Stimulated activated CD8-positive, alpha-beta memory T cell treated with anti-CD3 and anti-CD28 coated beads, Interleukin-12 subunit alpha, Interleukin-12 subunit beta, amount 100 ng/mL, for 4 hours (primary cell): ENCODE measurements around the gene CEP70.
"Not testable (repeated sequence)": the region's sequence is repeated elsewhere in the genome, so short reads cannot be mapped to it uniquely, and the experiment has no call there.

ENCODE experiments used
- DNase-seq: peaks from one replicate; pipeline ENCODE4 v3.0.0-alpha.2; 2020; ENCODE audit warnings: low read depth

The CEP70 gene

DNA sequence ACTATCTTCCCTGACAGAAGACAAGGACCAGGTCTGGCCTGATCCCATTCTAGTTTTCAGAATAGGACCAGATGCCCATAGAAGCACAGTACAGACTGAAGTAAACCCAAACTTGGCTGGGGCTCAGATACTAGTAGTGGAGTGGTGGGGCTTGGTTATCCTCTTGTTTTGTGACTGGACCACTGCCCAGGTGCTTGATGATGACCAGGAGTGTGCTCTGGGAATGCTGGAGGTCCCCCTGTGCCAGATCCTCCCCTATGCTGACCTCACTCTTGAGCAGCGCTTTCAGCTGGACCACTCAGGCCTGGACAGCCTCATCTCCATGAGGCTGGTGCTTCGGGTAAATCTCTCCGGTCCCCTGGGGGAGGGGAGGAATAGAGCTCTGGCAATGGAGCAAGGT is 123.4 kb downstream of the CEP70 start:
- DNase-seq, result no peak

DNA sequence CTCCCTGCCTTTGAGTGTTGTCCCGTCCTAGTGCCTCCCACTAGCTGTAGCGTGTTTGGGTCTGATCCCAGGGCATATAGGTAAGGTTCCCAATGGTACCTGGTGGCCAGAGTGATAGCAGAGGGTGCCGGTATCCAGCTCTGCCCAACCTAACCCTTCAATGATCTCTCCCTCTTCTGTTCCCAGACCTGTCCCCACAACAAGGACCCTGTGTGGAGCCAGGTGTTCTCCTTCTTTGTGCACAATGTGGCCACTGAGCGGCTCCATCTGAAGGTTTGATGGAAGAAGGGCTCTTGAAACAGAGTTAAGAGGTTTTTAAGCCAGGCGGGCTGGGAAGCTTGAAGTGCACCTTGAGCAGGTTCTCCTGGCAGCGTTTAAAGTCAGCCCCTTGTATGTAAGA is 124.2 kb downstream of the CEP70 start:
- no peak for DNase-seq

DNA sequence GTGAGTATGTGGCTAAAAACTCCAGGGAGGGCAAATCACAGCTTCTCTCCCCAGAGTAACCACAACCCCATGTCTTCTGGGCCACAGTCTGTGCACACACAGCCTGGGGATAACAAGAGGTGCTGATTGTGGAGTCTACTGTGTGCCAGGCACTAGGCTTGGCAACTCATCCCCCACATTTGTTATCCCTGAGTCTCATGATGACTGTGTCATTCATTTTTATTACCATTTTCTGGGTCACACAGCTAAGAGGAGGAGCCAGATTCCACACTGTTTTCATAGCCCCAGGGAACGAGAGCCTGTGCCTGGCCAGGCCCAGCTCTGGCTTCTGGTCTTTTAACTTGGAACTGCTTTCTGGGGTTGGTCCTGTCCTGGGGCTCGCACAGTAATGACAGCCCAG is 125.2 kb downstream of the CEP70 start:
- no peak for DNase-seq

DNA sequence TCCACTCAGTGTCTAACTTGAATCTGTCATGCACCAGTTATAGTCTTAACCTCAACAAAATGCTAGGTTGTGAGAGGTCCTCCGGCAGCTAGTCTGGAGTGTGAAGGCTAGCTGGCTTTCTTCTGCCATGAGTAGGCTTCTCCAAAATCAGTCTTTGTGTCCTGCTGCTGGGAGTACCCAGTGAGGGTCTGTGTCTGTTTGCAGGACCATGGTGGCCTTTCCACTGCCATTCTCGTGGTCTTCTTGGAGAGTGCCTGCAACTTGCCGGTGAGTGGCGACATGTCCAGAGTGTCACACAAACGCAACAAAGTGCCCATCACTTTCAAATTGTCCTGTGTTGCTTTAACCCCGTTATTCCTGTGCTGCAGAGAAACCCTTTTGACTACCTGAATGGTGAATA is 125.6 kb downstream of the CEP70 start:
- DNase-seq, result no peak

DNA sequence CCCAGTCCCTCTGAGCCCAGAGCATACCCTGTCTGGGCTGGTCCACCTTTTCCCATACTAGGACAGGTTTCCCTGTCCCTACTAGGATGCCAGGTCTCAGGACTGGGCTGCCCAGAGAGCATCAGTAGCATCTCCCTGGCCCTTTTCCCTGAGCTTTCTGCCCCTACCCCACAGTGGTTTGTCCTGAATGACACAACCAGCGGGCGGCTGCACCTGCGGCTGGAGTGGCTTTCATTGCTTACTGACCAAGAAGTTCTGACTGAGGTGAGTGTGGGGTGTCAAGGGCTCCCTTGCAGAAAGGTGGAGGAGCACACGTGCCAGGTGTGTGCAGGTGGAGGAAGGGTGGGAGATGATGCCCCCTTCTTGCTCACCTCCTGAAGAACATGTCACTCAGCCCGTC is 126.1 kb downstream of the CEP70 start:
- no peak for DNase-seq

DNA sequence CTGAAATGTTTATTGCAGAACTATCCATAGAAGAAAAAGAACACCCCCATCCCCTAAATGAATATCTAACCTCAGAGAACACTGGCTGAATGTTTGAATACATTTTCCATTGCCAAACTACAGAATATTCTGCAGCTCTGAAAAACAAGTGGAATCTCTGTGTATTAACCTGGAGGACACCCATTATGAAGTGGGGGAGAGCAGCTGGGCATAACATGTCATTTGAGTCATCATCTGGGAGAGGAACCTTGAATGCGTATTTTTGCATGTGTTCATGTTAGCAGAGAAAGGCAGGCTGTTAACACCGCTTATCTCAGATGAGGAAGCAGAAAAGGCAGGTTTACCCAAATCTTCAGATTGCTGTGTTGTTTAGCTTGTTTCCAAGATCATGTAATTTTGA is 128.1 kb downstream of the CEP70 start:
- no peak for DNase-seq

DNA sequence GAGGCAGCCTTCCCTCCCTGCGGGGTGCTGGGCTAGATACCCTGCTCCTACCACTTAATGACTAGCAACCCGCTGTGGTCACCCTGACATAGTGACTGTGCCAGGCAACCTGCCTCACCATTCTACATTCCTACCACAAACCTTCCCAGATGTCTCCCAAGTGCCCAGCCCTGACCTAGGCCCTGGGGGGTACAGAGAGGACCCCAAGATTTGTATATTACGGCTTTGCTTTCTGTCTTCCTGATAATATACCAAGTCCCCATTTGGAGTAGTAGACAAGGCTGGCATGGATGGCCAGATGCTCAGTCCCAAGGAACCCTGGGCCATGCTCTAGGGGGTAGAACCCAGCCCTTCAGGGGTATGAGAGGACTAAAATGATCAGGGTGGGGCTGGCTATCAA is 128.6 kb downstream of the CEP70 start:
- no peak for DNase-seq

DNA sequence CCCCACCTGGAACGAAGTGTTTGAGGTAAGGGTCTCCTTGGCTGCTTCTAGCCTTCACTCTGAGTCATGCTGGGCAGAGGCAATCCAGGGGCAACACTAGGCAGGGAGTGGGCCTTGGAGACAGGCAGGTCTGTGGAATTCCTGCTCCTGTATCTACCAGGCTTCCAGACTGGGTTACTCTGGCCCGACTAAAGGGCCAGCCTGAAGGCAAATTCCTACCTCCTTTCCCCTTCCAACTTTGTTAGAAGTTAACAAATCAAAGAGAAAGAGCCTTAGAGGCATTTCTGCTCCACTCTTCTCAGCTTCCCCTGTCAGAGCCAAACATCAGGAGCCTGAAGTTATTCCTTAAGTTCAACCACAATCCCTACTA is 129.6 kb downstream of the CEP70 start:
- DNase-seq, result no peak

DNA sequence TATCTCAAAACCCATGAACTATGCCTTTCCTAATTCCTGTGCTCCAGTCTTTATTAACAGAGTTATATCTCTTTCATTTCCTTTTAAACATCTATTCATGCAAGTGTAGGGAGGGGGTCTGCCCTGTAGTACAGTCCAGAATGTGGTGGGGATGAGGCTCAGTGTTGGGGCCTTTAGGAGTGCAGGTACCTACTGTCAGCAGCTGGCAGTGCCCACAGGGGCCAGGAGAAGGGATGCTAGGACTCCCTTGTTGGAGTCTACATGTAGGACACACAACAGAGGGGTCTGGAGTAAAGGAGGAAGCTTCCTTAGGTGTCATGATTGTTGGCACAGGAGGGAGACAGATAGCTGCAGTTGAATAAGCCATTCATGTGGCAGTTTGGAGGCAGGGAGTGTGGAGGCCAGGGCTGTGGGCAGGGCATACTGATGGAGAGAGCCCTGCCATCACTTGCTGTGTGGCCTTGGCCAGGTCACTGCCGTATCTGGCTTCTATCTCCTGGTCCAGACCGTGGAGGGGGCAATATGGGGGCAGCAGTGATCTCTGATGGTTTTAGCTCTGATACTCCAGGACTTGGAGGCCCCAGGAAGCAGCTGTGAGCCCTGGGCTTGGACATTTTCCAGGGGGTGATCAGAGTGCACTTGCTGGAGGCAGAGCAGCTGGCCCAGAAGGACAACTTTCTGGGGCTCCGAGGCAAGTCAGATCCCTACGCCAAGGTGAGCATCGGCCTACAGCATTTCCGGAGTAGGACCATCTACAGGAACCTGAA is 130.2 kb downstream of the CEP70 start:
- no peak for DNase-seq

DNA sequence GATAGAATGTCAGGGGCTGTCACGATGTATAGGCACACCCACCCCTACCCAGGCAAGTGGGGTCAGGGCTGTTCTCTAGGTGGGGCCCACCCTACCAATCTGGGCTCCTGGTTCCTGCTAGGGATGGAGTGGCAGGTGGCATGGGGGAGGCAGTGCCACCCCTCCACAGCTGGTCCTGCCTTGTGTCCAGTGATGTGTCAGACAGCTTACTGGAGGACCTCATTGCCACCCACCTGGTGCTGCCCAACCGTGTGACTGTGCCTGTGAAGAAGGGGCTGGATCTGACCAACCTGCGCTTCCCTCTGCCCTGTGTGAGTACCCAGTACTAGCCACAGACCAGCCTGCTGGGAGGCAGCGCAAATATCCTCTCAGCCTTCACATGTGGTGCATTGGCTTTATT is 132.2 kb downstream of the CEP70 start:
- DNase-seq, result no peak

DNA sequence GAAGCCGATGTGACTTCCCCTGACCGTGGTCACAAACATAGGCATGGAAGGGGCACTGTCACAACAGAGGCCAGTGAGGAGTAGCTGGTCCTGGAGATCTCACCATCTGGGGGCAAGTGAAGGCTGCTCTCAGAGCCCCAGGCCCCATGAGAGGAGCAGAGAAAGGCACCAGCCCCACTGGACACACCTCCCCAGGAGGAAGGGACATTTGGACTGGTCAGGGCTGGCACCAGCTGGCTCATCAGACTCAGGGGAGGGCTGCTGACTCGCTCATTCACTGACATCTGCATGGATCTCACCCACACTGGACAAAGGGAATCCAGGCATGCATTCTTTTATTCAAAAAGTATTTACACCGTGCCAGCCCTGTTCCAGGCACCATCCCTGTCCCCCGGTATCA is 132.8 kb downstream of the CEP70 start:
- DNase-seq, result no peak

DNA sequence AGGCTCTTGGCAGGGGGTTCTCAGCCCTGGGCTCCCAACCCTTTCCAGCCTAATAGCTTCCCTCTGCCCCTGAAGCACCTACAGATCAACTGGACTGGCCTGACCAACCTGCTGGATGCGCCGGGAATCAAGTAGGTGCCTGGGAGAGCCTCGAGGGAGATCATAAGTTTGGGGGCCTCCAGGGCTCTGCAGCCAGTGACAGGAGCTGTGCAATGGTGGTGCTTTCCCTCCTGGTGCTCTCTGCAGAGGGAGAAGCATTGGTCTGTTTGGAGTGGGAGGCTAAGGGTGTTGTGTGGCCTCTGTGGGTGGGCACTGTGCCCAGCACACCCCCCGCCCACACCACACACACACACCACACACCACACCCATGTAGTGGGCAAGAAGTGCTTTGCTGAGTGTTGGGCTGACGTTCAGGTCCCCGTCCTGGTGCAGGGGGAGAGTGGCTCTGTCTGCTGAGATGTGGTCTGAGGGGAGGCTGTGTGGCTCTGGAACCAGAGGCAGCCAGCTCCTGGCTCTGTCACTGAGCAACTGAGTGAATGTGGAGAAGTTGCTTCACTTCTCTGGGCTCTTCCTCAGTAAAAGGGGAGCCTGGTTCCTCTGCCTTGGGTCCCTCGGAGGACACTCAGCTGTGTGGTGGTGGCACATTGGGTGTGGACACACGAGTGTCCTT is 133.4 kb downstream of the CEP70 start:
- no peak for DNase-seq

DNA sequence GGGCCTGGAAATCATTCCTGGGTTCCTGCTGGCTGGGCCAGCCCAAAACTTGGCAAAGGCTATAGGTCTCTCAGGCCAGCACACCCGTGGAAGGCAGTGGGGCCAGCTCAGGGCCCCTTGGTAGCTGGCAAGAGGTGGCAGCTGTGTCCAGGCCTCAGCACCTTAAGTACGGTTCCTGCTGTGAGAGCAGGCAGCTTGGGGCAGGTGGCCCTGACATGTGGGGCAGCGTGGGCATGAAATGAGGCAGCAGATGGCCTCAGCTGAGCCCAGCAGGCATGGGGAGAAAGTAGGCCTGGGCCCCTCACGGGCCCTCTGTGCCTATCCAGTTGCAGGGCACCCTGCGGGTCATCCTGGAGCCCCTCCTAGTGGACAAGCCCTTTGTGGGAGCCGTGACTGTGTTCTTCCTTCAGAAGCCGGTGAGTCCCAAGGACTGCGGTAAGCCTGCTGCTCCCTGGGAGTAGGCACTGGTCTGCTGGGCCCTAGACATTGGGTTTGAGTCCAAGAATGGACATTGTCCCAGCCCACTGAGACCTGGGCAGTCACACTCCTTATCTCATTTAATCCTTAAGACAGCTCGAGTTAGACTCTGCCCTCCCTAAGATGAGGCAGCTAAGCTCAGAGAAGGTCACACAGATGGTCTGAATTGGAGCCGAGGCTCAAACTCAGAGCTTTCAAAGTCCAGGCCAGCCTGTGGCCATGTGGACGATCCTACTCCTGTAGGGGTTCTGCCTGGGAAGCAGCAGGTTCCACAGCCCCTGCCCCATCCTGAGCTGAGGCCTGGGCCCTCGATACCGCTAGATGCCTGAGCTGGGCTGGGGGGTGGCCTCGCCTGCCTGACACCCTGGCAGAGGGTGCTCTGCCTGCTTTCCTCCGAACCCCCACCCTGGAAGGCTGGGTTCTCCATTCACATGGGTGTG is 134.2 kb downstream of the CEP70 start:
- no peak for DNase-seq

DNA sequence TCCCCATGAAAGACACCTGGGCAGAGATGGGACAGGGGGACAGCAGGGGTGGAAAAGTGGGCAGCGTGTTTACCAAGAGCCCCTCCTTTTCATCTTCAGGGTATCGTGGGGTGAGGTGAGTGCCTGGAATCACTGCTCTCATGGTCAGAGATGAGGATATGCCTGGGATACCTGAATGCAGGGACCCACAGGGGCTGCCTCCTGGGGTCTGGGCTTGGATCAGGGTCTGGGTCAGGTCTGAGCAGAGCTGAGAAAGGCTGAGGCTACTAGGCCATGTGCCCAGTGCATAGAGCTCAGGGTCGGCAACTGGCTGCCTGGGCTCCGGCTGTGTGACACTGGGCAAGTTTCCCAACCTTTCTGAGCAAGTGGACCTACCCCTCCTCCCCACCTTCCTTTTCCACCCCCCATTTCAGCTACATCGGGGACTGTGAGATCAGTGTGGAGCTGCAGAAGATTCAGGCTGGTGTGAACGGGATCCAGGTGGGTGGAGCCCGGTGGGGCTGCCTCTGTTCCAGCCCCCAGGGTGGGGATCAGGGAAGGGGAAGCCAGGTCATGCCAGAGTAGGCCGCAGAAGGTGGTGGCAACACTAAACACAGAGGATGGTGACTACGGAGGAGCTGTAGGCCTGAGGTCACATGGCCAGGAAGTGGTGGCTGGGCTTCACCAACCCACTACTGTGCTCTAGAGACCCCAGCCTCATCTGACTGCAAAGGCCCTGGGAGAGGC is 135.1 kb downstream of the CEP70 start:
- no peak for DNase-seq

DNA sequence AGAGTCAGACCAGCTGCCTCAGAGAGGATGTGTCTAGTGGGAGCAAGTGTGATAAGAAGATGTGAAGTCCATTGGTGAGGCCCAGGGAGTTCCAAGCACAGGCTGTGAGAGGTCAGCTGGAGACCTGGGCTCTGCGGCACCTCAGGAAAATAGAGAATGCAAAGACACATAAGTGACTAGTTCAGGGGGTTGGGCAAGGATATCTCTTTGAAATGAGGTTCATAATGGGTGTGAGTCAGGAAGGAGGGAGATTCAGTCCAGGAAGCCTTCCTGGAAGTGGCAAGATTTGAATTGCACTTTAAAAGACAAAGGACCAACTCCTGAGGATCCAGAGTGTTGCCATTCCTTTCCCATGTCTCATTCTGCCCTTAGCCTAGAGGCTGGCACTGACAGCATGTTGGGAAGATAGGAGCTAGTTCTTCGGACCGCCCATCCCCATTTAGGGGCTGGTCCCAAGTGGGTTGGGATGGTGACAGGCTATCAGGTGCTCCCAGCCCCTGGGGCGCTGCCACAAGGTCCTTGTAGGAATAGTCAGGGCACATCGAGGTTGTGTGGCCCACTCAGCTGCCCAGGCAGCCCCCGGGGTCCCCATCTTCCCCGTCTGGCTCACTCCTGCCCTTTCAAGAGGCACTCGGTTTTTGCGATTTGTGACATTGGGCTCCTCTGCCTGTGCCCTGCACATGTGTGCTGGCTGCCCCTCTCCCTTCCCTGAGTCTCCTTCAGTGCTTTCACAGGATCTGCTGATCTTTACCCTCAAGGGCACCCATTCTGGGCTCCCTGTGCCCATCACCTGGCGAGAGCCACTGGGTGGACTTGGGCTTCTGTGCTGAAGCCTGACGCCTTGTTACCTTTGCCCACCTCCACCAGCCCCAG is 136.0 kb downstream of the CEP70 start:
- DNase-seq, result no peak

DNA sequence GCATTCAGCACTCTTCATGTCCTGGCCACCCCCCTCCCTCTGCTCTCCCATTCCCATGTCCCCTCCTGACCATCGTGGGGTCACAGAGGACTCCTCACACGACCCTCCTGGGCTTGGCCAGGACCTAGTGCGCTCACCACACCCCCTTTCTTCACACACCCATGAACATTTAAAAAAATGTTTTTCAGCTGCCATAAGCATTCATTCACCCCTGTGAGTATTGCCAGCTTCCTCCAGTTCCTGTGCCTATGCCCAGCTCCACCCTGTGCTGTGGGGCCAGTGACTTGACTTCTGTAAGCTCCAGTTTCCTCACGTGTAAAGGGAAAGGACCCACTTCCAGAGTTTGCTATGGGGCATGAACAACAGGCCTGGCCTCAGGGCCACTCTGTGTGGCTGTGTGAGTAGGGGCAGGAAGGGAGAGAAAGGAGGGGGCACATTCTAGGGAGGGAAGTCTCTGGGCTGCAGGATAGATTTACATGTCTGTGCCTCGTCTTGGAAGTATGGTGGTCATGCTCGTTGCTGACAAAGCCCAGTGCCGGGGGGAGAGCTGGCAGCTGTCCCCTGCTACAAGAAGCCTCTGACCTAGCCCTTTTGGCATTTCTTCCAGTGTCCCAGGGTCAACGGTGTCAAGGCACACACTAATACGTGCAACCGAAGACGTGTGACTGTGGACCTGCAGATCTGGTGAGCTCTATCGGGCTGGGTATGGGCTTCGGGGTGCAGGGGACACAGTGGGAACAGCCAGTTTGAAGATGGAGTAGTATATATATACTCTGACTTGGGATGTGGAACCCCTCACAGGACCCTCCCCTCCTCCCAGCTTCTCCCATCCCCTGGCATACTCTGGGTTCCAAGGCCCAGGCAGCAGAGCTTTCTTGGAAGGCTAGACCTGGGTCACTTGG is 136.8 kb downstream of the CEP70 start:
- DNase-seq, result no peak

DNA sequence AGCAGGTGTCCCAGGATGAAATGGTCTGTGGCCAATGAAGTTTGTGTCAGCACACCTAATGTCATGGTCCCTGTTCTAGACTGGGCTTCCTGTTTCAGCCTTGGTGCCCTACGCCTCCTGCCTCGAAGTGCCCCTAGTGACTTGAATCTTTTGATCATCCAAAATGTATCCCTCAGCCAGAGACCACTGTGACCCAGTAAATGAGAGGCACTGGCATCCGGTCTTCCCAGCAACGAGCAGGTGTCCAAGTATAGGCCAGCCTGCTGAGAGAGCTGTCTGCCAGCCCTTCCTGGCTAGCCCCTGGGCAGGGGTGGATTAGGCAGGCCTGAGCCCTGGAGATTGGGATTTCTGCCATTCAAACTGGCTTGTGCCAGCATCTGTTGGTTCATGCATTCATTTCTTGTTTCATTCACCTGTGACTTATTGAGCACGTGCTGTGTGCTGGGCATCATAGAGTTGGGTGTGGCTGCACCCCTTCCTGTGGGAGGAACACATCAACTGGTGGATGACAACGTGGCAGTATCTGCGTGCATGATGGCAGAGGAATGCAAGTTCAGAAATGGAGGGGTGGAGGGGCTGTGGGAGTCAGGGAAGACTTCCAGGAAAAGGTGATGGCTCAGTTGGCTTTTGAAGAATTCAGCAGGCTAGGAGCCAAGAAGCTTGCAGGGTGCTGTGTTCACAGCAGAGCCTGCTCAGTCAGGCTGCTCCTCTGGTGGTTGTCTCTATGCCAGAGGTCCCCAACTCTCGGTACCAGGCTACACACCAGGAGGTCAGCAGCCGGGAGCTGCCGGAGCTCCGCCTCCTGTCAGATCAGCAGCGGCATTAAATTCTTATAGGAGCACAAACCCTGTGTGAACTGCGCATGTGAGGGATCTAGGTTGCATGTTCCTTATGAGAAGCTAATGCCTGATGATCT is 138.0 kb downstream of the CEP70 start:
- no peak for DNase-seq

DNA sequence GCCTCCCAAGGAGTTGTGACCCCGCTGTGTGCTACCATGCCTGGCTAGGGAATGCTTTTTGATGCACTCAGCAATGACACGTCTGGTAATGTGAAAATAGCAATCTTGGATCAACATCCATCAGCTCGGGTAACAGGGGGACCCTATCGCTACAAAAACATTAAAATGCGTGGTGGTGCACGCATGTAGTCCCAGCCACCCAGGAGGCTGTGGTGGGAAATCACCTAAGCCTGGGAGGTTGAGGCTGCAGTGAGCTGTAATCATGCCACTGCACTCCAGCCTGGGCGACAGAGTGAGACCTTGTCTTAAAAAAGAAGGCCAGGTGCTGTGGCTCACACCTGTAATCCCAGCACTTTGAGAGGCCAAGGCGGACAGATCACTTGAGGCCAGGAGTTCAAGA is 140.1 kb downstream of the CEP70 start:
- DNase-seq, result not testable (repeated sequence)

DNA sequence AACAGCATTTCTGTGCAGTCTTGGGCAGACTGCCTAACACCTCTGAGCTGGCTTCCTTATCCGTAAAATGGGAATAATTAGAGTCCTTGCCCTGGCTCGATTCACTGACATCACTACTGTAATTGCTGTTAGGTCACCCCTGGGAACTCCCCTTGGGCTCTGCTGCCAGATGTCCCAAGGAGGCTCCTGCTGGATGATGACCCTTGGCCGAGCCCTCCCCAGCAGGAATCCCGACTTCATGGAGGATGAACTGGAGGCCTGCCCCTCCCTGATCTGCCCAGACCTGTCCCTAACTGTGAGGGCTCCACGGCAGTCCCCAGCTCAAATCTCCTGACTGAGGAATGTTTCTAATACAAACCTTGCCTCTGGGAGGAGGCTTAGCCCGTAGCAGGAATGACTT is 141.6 kb downstream of the CEP70 start:
- DNase-seq, result no peak
